HG02885 (cell line): ENCODE measurements around the gene KRTAP10-5.

ENCODE experiments used
- ATAC-seq: cut with Tn5 transposase; IDR thresholded peaks from one replicate; pipeline ENCODE4 v1.9.1; 2021; ENCODE audit warnings: mild to moderate bottlenecking; ENCODE audit not compliant: unreplicated experiment, poor library complexity

KRTAP10-5 gene

GRCh38 chr21:44533121-44533890 lies 47.1 kb downstream of the KRTAP10-5 start:
- ATAC-seq = no peak

- ATAC-seq = no peak
These were observed 47.7 kb downstream of the KRTAP10-5 start for GRCh38 chr21:44532712-44533111.

GRCh38 chr21:44531606-44532564 lies 48.5 kb downstream of the KRTAP10-5 start:
- no peak for ATAC-seq

GRCh38 chr21:44530903-44531605 lies 49.4 kb downstream of the KRTAP10-5 start:
- no peak for ATAC-seq

- ATAC-seq = no peak
These were observed 50.0 kb downstream of the KRTAP10-5 start for GRCh38 chr21:44530221-44530902.

GRCh38 chr21:44529503-44530125 lies 50.8 kb downstream of the KRTAP10-5 start:
- ATAC-seq = no peak
